GM19351 (cell line): ENCODE data around the gene NRXN3.

Experiments
- ATAC-seq: cut with Tn5 transposase; IDR thresholded peaks from one replicate; pipeline ENCODE4 v1.9.1; 2021; ENCODE audit warnings: mild to moderate bottlenecking, moderate library complexity; ENCODE audit not compliant: unreplicated experiment

The NRXN3 gene

DNA sequence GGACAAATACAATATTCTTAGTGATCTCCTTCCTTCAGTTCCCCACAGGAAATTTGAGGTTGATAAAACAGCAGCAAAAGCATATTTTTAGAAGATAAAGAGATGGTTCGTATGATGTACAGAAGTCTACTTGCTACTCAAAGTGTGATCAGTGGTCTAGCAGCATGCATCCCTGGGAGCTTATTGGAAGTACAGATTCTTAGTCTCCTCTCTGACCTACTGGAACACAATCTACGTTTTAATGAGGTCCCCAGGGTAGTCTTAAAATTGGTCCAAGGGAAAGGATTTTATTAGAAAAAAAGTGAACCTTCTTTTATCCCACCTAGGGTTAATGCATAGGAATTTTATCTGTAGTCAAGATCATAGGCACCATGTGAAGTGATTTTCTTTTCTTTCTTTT is 703.4 kb downstream of the NRXN3 start:
- no peak for ATAC-seq

DNA sequence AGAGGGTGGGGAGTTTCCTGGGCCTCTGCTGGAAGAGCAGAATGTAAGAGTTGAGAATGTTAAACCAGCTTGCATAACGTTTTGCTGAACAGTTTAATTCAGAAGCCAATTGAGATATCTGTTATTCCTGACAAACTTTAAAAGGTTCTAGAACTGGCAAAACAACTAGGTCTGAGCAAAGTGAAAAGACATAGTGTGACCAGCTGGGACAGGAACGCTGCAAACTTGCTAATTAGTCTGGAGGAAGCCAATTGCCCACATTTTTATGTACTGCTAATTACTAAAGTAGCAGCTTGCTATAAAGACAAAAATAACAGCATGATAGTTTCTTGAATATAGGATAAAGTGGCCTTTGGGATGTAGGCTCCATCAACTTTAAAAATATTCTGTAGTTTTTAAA is 704.9 kb downstream of the NRXN3 start:
- ATAC-seq = no peak

GRCh38 chr14:78885884-78886283 is 715.7 kb downstream of the NRXN3 start:
- ATAC-seq = no peak

- ATAC-seq = no peak
These were observed 727.3 kb downstream of the NRXN3 start for GRCh38 chr14:78897443-78897842.

DNA sequence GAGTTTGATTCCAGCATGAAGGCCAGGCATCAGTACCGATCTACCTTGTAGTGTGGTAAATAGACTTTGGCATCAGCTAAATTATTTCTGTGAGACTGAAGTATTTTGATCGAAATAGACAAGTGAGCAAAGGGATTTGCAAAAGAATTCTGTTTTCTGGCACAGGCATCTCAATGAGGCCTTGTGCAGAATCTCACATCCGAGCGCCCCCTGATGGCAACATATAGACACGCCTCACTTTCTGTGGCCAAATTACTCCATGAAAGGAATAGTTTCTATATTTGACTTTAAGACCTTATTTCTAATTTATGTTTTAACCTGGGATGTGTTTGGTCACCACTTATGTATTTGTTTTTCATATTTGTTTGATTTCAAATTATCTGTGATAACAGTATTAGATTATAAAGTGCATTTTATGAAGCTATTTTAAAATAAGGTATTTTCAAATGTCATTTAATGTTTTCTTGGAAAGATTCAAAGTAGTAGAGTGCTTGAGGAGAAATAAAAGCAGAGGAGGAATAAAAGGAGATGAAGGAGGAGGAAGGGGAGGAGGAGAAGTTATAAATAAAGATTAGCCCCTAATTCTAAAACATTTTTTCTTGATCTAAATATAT is 731.9 kb downstream of the NRXN3 start:
- peak; percentile 77 for ATAC-seq

- no peak for ATAC-seq
These were observed 733.9 kb downstream of the NRXN3 start for GRCh38 chr14:78904094-78904493.

- ATAC-seq = no peak
These were observed 747.3 kb downstream of the NRXN3 start for GRCh38 chr14:78917462-78917861.

DNA sequence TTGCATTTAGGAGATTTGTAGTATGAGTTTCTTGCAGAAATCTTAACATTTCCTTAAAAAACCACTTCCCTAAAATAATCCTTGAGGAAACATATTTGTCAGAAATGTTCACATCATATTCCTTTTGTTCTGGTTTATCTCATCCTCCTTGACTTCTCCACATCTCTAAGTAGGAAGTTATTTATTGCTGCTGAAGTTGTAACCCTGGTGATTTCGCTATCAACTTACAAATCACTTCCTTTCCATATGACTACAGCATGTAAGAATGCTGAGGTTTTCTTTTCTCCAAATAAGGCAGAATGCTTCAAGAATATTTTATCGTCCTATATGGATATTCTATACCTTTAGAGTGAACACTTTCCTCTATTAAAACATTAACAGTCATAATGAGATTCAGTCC is 751.7 kb downstream of the NRXN3 start:
- ATAC-seq = no peak

GRCh38 chr14:78927261-78927660 is 757.1 kb downstream of the NRXN3 start:
- no peak for ATAC-seq

DNA sequence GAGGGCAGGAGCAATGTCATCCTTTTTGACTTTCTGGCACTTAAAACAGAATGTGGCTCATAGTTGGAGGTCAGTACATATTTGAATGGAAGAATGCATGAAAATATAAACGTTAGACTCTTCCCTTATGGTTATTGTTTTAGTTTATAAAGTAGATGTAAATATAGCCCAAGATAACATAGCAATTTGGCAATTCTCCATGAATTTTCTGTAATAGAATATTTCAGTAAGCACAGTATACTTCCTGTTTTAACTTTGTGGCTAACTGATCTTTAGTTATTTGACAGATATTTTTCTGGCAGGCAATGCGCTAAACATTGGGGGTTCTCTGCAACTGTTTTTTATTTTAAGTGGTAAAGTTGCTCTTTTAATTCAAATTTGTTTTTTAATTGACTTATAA is 763.0 kb downstream of the NRXN3 start:
- no peak for ATAC-seq

GRCh38 chr14:78933948-78934524 is 763.9 kb downstream of the NRXN3 start:
- ATAC-seq = peak; percentile 58

GRCh38 chr14:78946949-78947348 is 776.8 kb downstream of the NRXN3 start:
- ATAC-seq = no peak

GRCh38 chr14:78947681-78948080 is 777.5 kb downstream of the NRXN3 start:
- ATAC-seq = no peak

DNA sequence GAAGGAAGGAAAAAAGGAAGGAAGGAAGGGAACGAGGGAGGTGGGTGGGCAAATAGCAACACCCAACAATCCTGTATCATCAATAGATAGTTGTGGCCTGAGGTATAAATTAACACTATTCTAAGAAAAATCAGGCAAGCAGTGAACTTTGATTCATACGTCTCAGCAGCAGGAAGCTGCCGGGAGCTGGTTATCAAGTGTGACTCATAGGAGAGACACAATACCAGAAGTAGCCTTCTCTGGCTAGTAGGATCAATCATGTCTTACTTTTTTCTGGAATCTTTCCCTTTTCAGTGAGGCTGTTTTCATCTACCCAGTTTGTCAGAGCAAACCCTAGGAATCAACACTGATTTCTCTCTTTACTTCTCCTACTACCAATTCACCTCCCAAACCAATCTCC is 780.5 kb downstream of the NRXN3 start:
- ATAC-seq = no peak

DNA sequence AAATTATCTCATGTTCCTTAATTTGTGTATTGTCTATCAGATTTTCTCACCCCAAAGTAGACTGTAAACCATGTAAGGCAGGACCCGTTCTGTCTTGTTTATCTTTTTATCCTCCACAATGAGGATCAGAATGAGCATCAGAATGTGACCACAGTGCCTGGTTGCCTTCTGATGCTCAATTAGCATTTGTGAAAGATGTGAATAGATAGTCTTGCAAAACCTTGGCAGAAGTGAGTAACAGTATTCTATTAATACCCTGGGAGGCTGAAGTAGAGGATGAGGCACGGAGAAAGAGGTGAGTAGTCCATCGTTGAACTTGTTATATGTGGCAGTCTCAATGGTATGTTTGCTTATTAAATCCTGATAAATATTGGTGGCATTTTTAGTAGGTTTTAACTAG is 781.4 kb downstream of the NRXN3 start:
- no peak for ATAC-seq

DNA sequence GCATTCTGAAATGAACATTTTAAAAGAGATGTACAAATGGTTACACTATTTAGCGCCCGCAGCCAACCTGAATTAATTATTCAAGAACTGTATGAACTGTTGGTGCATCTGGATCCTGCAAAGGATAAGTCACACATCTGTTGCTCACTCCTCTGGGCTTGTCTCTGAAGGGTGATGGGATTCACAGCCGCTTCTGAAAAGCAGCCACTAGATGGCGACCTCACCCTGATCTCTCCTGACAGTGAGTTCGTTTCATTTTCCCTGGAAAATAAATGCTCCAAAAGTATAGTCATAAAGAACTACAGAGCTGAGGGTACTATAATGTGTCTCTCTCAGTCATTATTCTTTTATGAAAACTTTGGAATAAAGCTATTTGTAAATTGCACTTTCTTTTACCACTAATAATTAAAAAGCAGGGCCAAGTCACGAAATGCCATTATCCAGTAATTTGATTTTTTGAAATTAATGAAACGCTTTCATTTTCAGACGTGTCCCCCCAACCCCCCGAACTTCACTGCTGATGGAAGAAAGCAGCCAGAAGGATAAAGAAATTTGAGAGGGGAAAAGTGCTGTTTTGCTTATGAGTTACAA is 789.6 kb downstream of the NRXN3 start:
- peak; percentile 92 for ATAC-seq

GRCh38 chr14:78967111-78967809 is 797.1 kb downstream of the NRXN3 start:
- no peak for ATAC-seq

DNA sequence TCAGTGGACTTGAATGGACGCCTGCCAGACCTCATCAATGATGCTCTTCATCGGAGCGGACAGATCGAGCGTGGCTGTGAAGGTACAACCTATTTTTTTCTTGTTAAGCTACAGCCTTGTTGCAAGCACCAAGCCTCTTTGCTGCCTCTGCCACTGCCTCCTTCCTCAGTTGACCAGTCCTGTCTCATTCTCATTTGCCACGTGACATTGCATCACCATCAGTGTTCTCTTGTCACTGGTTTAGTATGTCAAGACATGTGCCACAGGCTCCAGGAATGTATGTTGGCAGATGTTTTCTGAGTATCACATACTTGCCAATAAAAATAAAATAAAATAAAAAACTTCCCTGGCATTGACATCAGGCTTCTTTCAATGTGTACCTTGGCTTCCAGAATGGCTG is 798.1 kb downstream of the NRXN3 start:
- no peak for ATAC-seq

DNA sequence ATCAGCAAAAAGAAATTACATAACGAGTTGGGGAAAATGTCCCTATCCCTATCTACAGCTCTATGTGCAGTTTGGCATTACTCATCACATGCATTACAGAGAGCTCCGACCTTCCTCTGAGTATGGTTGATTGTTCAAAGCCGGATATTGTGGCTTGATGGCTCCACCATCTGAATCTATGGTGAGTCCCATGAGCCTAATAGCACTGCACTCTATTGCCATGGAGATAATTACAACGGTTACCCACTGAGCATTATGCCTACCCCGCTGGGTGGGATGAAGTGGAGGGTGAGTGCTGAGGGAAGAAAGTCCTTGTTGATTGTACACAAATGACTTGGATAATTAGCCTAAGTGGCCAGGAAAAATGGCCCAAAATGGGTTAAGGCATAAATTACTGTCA is 800.5 kb downstream of the NRXN3 start:
- ATAC-seq = no peak

- ATAC-seq = no peak
These were observed 802.3 kb downstream of the NRXN3 start for GRCh38 chr14:78972440-78972839.

GRCh38 chr14:78974691-78975090 is 804.5 kb downstream of the NRXN3 start:
- no peak for ATAC-seq

GRCh38 chr14:78975734-78976133 is 805.6 kb downstream of the NRXN3 start:
- ATAC-seq = no peak
